Activated CD4-positive, alpha-beta memory T cell treated with anti-CD3 and anti-CD28 coated beads for 36 hours (primary cell): ENCODE measurements around the gene PGAP3. TPM values are rescaled to one million over a fixed set of nuclear protein-coding genes. Genes with fewer than 3 reads are reported as not detected.

Source experiments
- CTCF ChIA-PET: fragments of 350-600 bp; sonication (Branson Sonifier 250); formaldehyde crosslinking; loops from one replicate; lab custom pipeline; 2021; ENCODE audit warnings: antibody characterized with exemption, inconsistent platforms; lab: Charles Lee
- POLR2A ChIA-PET: fragments of 350-600 bp; sonication (Branson Sonifier 250); formaldehyde crosslinking; loops from one replicate; lab custom pipeline; 2021; ENCODE audit warnings: antibody characterized with exemption; lab: Charles Lee
- DNase-seq: peaks from one replicate; pipeline ENCODE4 v3.0.0-alpha.2; 2020
- H3K27ac Mint-ChIP-seq: one replicate; pipeline ENCODE4 v1.8.0; 2021; ENCODE audit warnings: mixed read lengths
- H3K27me3 Mint-ChIP-seq: one replicate; pipeline ENCODE4 v1.8.0; 2021; ENCODE audit warnings: mixed read lengths
- H3K36me3 Mint-ChIP-seq: one replicate; pipeline ENCODE4 v1.8.0; 2021; ENCODE audit warnings: mixed read lengths
- H3K4me1 Mint-ChIP-seq: one replicate; pipeline ENCODE4 v1.8.0; 2021; ENCODE audit warnings: low read depth, mixed read lengths
- H3K4me3 Mint-ChIP-seq: one replicate; pipeline ENCODE4 v1.8.0; 2021; ENCODE audit warnings: mild to moderate bottlenecking, mixed read lengths
- H3K9me3 Mint-ChIP-seq: one replicate; pipeline ENCODE4 v1.8.0; 2021; ENCODE audit warnings: mixed read lengths
- intact Hi-C: fragments of 100-400 bp; cut with micrococcal nuclease; formaldehyde crosslinking; loops from one replicate; pipeline ENCODE4 v1.15.1; 2023
- total RNA-seq, 2 experiments: library from RNA; stranded (reverse); gene quantifications; one replicate each; pipeline ENCODE4 v1.2.3, GENCODE V29; 2021

The PGAP3 gene
- total RNA-seq, 2 experiments from 2014 or later, result 8.3 to 8.6 TPM

DNA sequence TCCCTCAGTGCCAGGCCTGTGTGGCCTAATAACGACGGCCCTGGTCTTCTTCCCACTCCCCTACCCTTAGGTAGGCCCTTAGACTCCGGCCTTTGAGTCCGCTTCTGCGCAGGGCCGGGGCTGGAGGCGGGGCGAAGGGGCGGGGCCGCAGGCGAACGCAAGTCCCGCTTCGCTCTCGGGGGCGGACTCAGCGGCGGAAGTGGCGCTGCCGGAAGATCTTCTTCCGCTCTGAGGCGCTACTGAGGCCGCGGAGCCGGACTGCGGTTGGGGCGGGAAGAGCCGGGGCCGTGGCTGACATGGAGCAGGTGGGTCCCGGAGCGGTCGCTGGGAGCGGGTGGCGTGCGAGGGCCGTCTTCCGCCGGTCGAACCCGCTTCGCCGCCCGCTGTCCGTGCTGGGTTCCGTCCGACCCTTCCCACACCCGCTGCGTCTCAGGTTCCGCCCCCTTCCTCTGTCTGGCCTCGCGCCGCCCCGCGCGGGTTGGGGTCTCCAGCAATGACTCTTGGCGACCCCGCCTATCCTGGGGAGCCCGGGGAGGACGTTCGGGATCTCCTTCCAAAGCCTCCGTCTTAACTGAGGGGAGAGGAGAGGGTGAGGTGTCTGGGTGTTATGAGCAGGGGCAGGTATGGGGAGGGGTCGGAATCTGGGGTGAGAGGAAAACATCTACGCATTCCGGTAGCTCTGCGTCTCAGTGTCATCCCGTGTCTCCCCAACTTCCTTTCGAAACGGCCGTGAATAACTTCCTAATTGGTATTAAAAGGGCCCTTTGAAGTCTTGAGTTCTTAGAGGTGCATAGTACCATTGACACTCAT, 50.7 kb downstream of the PGAP3 start, which contains the start of gene STARD3:
STARD3 (plus strand) TSS at position 218 of the 810 bp plus-strand sequence. CDS start 16,388 bp downstream, outside the sequence.
- H3K27ac Mint-ChIP-seq, result peak within 1 kb of the TSS; percentile 83
- H3K27me3 Mint-ChIP-seq, result no peaks in the 10 kb centered on the region
- peak; percentile 95 for DNase-seq
- H3K4me3 Mint-ChIP-seq, result peak within 1 kb of the TSS; percentile 88
- peaks cover 51% of the 10 kb centered on the region for H3K4me1 Mint-ChIP-seq
- POLR2A ChIA-PET, result no interaction called here
- H3K9me3 Mint-ChIP-seq, result no peaks in the 10 kb centered on the region
- intact Hi-C loops, result loop anchor here (5.0 kb wide), 4 partner anchors 50 to 230 kb away; partner anchors contain the start of genes MIEN1, PGAP3 and ZPBP2
- H3K36me3 Mint-ChIP-seq, result peaks cover 3% of the 10 kb centered on the region
- CTCF ChIA-PET, result interaction anchor here (0.8 to 7.6 kb wide), 6 partner anchors 14 to 94 kb away, joined by 5 to 178 read pairs (median 18); no protein-coding TSS in a partner anchor

DNA sequence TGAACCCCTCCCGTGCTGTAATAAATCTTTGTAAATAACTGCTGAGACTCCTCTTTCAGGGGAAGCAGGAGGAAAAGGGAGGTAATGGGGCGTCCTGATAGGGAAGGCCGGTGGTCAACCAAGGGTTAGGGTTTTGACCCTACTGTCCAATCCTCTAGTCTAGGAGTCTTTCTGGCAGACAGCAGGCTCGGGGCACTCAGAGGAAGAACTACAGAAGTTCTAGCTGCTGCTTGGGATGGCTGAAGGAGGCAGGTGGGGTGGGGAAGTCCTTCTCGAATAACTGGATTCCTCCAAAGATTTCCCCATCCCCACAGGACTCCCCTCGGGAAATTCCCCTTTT, 51.3 kb downstream of the PGAP3 start:
- Mint-ChIP-seq H3K4me1 (peaks cover 46% of the 10 kb centered on the region), H3K27ac (peak overlapping the region; percentile 83), H3K9me3 (no peaks in the 10 kb centered on the region), H3K27me3 (peaks cover 3% of the 10 kb centered on the region), H3K36me3 (peaks cover 3% of the 10 kb centered on the region), H3K4me3 (peak overlapping the region; percentile 88)
- intact Hi-C loops, result loop anchor here (5.0 kb wide), 4 partner anchors 51 to 231 kb away; partner anchors contain the start of genes MIEN1, PGAP3 and ZPBP2
- ChIA-PET CTCF (interaction anchor here (4.5 to 7.6 kb wide), 2 partner anchors 15 to 17 kb away, joined by 32 to 178 read pairs; no protein-coding TSS in a partner anchor), POLR2A (no interaction called here)
- no peak for DNase-seq

DNA sequence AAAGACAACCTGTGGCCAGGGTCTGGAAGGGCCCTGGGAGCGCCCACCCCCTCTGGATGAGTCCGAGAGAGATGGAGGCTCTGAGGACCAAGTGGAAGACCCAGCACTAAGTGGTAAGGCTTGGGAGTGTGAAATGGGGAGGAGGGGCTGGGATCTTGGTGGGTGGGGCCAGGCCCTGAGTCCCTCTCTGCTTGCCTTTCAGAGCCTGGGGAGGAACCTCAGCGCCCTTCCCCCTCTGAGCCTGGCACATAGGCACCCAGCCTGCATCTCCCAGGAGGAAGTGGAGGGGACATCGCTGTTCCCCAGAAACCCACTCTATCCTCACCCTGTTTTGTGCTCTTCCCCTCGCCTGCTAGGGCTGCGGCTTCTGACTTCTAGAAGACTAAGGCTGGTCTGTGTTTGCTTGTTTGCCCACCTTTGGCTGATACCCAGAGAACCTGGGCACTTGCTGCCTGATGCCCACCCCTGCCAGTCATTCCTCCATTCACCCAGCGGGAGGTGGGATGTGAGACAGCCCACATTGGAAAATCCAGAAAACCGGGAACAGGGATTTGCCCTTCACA, 52.2 kb downstream of the PGAP3 start:
- ChIA-PET CTCF (interaction anchor here (0.9 to 7.6 kb wide), 10 partner anchors 12 to 122 kb away, joined by 3 to 178 read pairs (median 5); partner anchors contain the start of genes MIEN1 and TCAP), POLR2A (no interaction called here)
- Mint-ChIP-seq H3K36me3 (peaks cover 3% of the 10 kb centered on the region), H3K27ac (peak overlapping the region; percentile 83), H3K4me1 (peaks cover 43% of the 10 kb centered on the region), H3K9me3 (no peaks in the 10 kb centered on the region), H3K27me3 (peaks cover 7% of the 10 kb centered on the region), H3K4me3 (peak overlapping the region; percentile 88)
- intact Hi-C loops, result loop anchor here (5.0 kb wide), 4 partner anchors 52 to 232 kb away; partner anchors contain the start of genes MIEN1, PGAP3 and ZPBP2
- DNase-seq, result no peak

DNA sequence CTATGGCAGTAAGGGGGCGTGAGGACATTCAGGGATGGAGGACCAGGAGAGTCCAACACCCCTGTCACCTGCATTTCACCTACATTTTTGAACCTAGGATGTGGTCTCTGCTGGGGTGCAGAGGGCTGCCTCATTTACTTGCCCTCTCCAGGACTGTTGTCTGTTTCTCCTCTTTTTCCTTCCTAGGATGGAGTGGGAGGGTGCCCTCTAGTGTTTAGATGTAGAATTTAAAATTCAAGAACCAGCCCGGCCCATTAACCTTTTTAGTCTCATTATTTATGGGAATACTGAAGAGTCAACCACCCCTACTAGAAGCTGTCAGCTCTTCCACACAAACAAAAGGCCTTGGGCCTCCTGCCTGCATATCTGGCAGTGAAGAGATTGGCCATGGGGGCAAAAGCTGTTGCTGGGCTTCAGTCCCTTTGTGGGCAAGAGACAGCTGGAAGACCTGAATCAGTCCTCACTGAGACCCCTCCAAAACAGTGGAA, 53.4 kb downstream of the PGAP3 start:
- Mint-ChIP-seq H3K27me3 (peaks cover 7% of the 10 kb centered on the region), H3K27ac (no peak overlapping the region)

DNA sequence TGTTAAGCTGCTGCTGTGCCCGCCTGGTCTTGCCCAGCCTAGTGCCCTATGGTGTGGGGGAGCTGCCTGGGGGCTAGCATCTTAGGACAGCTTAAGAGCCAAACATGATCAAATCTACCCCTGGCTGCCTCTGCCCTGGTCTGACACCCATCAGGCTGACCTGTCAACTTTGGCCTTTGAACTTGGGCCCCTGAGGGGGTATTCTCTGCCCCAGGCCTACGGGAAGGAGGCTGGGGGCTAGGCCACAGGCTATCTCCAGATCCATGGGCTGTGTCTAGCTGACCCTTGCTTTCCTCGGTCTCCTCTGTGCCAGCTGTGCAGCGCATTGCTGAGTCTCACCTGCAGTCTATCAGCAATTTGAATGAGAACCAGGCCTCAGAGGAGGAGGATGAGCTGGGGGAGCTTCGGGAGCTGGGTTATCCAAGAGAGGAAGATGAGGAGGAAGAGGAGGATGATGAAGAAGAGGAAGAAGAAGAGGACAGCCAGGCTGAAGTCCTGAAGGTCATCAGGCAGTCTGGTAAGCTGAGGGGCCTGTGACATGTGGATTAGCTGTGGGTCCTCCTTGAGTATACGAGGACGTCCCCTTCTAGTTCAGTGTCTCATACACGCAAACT, 54.2 kb downstream of the PGAP3 start:
- peaks cover 8% of the 10 kb centered on the region for H3K27me3 Mint-ChIP-seq
- H3K36me3 Mint-ChIP-seq, result peaks cover 3% of the 10 kb centered on the region
- H3K4me3 Mint-ChIP-seq, result no peak overlapping the region
- no peak overlapping the region for H3K27ac Mint-ChIP-seq
- intact Hi-C loops, result loop anchor here (1.0 kb wide), 1 partner anchor 11 kb away; no protein-coding TSS in a partner anchor
- no peaks in the 10 kb centered on the region for H3K9me3 Mint-ChIP-seq
- CTCF ChIA-PET, result interaction anchor here (0.6 to 7.6 kb wide), 11 partner anchors 11 to 246 kb away, joined by 3 to 178 read pairs (median 5); partner anchors contain the start of gene MIEN1
- no peak for DNase-seq
- POLR2A ChIA-PET, result no interaction called here
- H3K4me1 Mint-ChIP-seq, result peaks cover 25% of the 10 kb centered on the region

More for the DNA sequence above, 53.4 kb downstream of the PGAP3 start:
- no peak for DNase-seq
- no peaks in the 10 kb centered on the region for H3K9me3 Mint-ChIP-seq
- POLR2A ChIA-PET, result no interaction called here
- peaks cover 3% of the 10 kb centered on the region for H3K36me3 Mint-ChIP-seq
- intact Hi-C loops, result loop anchor here (1.0 kb wide), 1 partner anchor 12 kb away; no protein-coding TSS in a partner anchor
- H3K4me3 Mint-ChIP-seq, result no peak overlapping the region
- H3K4me1 Mint-ChIP-seq, result peaks cover 32% of the 10 kb centered on the region
- CTCF ChIA-PET, result interaction anchor here (0.6 to 7.6 kb wide), 20 partner anchors 10 to 1031 kb away, joined by 3 to 178 read pairs (median 3); partner anchors contain the start of genes MIEN1 and TCAP

DNA sequence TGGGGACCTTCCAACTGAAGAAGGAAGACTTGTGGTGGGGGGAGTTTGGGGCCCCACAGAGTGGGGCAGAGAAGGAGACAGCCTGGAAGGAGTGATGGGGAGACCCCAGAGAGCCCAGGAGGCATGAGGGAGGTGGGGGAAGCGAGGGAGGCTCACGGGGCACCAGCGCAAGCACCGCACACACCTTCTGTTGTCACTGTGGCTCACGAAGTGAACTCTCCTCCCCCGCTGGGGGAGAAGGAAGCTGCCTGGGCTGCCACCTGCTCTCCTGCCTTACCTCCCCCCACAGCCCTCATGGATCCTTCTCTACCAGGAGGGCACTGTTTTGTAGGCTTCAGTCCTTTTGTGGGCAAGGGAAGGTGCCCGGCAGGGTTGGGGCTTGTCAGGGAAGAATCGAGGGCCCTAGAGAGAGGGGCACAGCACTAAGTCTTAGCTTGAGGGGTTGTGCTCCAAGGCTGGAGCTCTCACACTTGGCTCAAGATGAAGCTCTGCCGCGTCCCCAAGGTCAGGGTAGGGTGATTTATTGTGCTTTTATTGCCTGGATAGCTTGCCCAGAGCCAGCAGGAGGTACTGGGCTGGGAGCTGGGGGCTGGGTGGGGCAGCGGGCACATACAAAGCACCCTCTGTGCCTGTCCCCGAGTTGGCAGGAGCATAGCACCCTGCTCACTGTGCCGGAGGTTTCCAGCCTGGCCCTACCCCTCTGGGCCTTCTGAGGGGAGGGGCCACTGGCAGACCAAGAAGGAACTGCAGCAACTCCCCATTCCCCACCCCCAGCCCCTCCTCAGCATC, 55.5 kb downstream of the PGAP3 start:
- no peak overlapping the region for H3K27ac Mint-ChIP-seq
- H3K4me3 Mint-ChIP-seq, result no peak overlapping the region
- no peaks in the 10 kb centered on the region for H3K36me3 Mint-ChIP-seq
- peaks cover 19% of the 10 kb centered on the region for H3K27me3 Mint-ChIP-seq
- H3K9me3 Mint-ChIP-seq, result no peaks in the 10 kb centered on the region
- intact Hi-C loops, result no loop called here
- peaks cover 13% of the 10 kb centered on the region for H3K4me1 Mint-ChIP-seq
- no peak for DNase-seq
- CTCF ChIA-PET, result interaction anchor here (1.6 to 7.6 kb wide), 4 partner anchors 11 to 84 kb away, joined by 4 to 178 read pairs (median 24); no protein-coding TSS in a partner anchor
- POLR2A ChIA-PET, result no interaction called here

DNA sequence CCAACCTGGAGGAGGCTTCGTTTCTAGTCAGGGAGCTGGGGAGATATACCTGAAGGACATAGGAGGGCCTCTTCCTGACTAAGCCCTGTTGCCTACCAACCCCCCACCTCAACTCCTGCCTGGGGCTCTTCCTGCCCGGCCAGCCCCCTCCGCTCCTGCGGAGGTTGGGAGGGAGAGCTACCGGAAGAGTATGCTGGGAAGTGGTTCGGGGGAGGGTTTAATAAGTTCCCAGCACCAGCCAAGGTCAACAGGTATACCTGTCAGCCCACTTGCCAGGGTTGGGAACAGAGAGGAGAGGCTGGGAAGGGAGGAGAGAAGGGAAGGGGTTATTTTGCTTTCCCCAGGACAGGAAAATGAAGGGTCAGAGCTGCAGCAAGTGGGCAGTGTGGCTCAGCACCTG, 56.5 kb downstream of the PGAP3 start:
- intact Hi-C loops, result no loop called here
- no peak for DNase-seq
- ChIA-PET CTCF (interaction anchor here (1.4 to 7.6 kb wide), 2 partner anchors 10 to 22 kb away, joined by 9 to 178 read pairs; no protein-coding TSS in a partner anchor), POLR2A (interaction anchor here (0.6 kb wide), 1 partner anchor 8 kb away, joined by 7 read pairs; no protein-coding TSS in a partner anchor)
- H3K4me3 Mint-ChIP-seq, result no peak overlapping the region
- no peak overlapping the region for H3K27ac Mint-ChIP-seq
- peaks cover 24% of the 10 kb centered on the region for H3K27me3 Mint-ChIP-seq
- no peaks in the 10 kb centered on the region for H3K36me3 Mint-ChIP-seq
- H3K4me1 Mint-ChIP-seq, result peaks cover 12% of the 10 kb centered on the region
- no peaks in the 10 kb centered on the region for H3K9me3 Mint-ChIP-seq

DNA sequence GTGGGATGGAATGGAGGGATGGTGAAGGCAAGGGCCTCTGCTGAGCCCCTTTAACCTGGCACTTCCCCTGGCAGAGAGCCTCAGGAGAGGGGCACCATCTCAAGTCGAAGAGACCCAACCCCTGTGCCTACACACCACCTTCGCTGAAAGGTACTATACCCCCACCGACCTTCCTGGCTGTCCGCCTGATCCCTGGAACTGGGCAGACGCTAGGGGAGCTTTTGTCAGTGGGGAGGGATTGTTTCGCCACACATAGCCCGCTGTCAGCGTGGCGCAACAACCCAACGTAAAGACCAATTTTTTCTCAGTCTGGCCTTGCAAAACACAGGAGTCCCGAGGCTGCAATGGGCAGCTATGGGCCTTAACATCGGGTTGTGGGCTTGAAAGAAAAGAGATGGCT, 58.0 kb downstream of the PGAP3 start:
- peaks cover 11% of the 10 kb centered on the region for H3K4me1 Mint-ChIP-seq
- CTCF ChIA-PET, result interaction anchor here (7.6 kb wide), 1 partner anchor 8 kb away, joined by 178 read pairs; no protein-coding TSS in a partner anchor
- no peaks in the 10 kb centered on the region for H3K9me3 Mint-ChIP-seq
- no peak overlapping the region for H3K27ac Mint-ChIP-seq
- intact Hi-C loops, result no loop called here
- H3K4me3 Mint-ChIP-seq, result no peak overlapping the region
- H3K27me3 Mint-ChIP-seq, result peaks cover 38% of the 10 kb centered on the region
- H3K36me3 Mint-ChIP-seq, result no peaks in the 10 kb centered on the region
- POLR2A ChIA-PET, result no interaction called here
- no peak for DNase-seq

DNA sequence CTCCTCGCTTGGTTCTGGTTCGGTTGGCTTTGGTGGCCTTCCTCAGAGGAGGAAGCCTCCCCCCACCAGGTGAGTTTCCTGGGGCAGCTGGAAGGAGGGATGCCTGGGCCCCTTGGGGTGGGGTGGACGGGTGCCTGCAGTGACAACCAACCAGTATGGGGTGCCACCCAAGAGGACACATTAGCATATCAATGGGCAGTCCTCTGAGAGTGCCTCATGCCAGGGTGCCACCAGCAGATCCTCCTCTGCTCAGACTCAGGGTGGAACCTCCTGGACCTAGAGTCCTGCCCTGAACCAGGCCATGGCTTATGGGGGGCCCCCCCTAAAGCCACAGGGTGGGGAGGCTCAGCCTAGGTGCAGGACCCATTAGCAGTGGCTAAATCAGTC, 58.4 kb downstream of the PGAP3 start:
- POLR2A ChIA-PET, result no interaction called here
- H3K9me3 Mint-ChIP-seq, result no peaks in the 10 kb centered on the region
- intact Hi-C loops, result no loop called here
- no peak overlapping the region for H3K27ac Mint-ChIP-seq
- CTCF ChIA-PET, result interaction anchor here (7.6 kb wide), 1 partner anchor 8 kb away, joined by 178 read pairs; no protein-coding TSS in a partner anchor
- peaks cover 11% of the 10 kb centered on the region for H3K4me1 Mint-ChIP-seq
- peaks cover 39% of the 10 kb centered on the region for H3K27me3 Mint-ChIP-seq
- H3K36me3 Mint-ChIP-seq, result no peaks in the 10 kb centered on the region
- no peak overlapping the region for H3K4me3 Mint-ChIP-seq
- no peak for DNase-seq

DNA sequence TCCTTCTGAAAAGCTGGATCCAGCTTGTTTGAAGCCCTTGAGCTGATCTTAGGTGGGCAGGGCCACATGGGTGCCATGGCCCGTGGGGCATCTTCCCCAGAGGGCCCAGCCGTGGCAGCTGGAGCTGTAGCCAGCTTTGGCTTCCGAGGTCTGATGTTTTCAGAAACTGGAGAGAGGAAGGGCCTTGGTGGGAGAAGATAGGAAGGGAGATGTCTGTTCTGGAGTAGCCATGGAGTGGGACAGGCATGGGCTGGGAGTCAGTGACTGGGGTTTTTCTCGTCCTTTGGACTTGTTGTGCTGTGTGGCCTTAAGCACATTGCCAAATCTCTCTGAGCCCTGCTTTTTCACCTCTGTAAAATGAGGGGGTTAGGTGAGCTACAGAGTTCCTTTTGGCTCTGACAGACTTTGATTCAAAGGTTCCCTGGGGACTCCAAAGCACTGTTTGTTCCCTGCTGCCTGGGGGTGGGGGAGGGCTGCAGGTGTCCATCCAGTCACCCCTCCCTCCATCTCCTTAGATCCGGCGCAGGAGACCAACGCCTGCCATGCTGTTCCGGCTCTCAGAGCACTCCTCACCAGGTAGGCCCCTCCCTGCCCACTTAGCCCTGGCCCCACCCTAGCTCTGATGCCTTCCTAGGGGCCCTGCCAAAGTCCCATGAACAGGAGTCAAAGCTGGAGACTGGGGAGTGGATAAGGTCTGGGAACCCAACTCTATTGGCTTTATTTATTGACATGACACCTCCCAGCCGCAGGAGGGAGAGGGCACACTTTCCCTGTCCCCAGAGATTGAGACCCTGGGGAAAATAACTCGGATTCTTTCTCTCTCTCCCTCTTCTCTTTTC, 59.0 kb downstream of the PGAP3 start:
- Mint-ChIP-seq H3K9me3 (no peaks in the 10 kb centered on the region), H3K4me3 (no peak overlapping the region), H3K27ac (no peak overlapping the region), H3K36me3 (no peaks in the 10 kb centered on the region), H3K27me3 (peaks cover 41% of the 10 kb centered on the region), H3K4me1 (peaks cover 11% of the 10 kb centered on the region)
- intact Hi-C loops, result no loop called here
- POLR2A ChIA-PET, result no interaction called here
- CTCF ChIA-PET, result interaction anchor here (1.5 to 7.6 kb wide), 2 partner anchors 7 to 10 kb away, joined by 5 to 178 read pairs; no protein-coding TSS in a partner anchor
- no peak for DNase-seq
